Peyer's patch (tissue), 4 donors: ENCODE data around the gene MCTP1. TPM values are rescaled to one million over a fixed set of nuclear protein-coding genes. Genes with fewer than 3 reads are reported as not detected.

Experiments used
- DNase-seq, 3 donors: peaks; one replicate each; pipeline ENCODE4 v3.0.0-alpha.2; 2017 to 2019
- H3K27ac ChIP-seq, 4 donors: fragments of 200-600 bp; sonication (generic); one replicate each; pipeline ENCODE4 v1.5.1; 2016 to 2019
- H3K27me3 ChIP-seq, 2 donors: fragments of 200-600 bp; sonication (generic); one replicate each; pipeline ENCODE4 v1.5.1; 2019
- H3K36me3 ChIP-seq, 3 donors: fragments of 200-600 bp; sonication (generic); one replicate each; pipeline ENCODE4 v1.5.1; 2016 to 2019
- H3K4me1 ChIP-seq, 4 donors: fragments of 200-600 bp; sonication (generic); one replicate each; pipeline ENCODE4 v1.5.1; 2016 to 2019
- H3K4me3 ChIP-seq, 4 donors: fragments of 200-600 bp; sonication (generic); 1 replicate in 3 of 4; 2 replicates in 1 of 4; pipeline ENCODE4 v1.5.1; 2016 to 2019; ENCODE audit warnings: mild to moderate bottlenecking in 1 of 4
- H3K9me3 ChIP-seq, 4 donors: fragments of 200-600 bp; sonication (generic); one replicate each; pipeline ENCODE4 v1.5.1; 2016 to 2019; ENCODE audit warnings: mild to moderate bottlenecking in 1 of 4
- POLR2A ChIP-seq, 2 donors: fragments of 450-650 bp; IDR thresholded peaks; one replicate each; pipeline ENCODE4 v1.5.1; 2017; ENCODE audit warnings: antibody characterized with exemption in 2 of 2, mild to moderate bottlenecking in 2 of 2, moderate library complexity in 2 of 2
- total RNA-seq, 4 donors: library from RNA; depleted of rRNA; stranded (reverse); fragments of >200 nt; gene quantifications; one replicate each; pipeline ENCODE4 v1.1.0, GENCODE V29; 2016
- TF ChIP-seq, protein P1 (sequence below), 6 experiments: fragments of 450-650 bp in 4 of 6; fragments of 200-600 bp in 2 of 6; sonication (generic) in 1 of 6; IDR thresholded peaks; one replicate each; pipeline ENCODE4 v1.5.1; 2017 to 2019; ENCODE audit warnings: antibody characterized with exemption in 6 of 6, mild to moderate bottlenecking in 3 of 6, moderate library complexity in 1 of 6

Gene MCTP1
- total RNA-seq, 4 donors from 2014 or later, result 4.7 to 61.1 (median 11.3) TPM

- no peak overlapping the region for H3K27ac ChIP-seq
- no peaks in the 10 kb centered on the region for H3K9me3 ChIP-seq
- H3K4me3 ChIP-seq, result no peak overlapping the region
- H3K4me1 ChIP-seq, result no peaks in the 10 kb centered on the region
- TF ChIP-seq, protein P1, sequence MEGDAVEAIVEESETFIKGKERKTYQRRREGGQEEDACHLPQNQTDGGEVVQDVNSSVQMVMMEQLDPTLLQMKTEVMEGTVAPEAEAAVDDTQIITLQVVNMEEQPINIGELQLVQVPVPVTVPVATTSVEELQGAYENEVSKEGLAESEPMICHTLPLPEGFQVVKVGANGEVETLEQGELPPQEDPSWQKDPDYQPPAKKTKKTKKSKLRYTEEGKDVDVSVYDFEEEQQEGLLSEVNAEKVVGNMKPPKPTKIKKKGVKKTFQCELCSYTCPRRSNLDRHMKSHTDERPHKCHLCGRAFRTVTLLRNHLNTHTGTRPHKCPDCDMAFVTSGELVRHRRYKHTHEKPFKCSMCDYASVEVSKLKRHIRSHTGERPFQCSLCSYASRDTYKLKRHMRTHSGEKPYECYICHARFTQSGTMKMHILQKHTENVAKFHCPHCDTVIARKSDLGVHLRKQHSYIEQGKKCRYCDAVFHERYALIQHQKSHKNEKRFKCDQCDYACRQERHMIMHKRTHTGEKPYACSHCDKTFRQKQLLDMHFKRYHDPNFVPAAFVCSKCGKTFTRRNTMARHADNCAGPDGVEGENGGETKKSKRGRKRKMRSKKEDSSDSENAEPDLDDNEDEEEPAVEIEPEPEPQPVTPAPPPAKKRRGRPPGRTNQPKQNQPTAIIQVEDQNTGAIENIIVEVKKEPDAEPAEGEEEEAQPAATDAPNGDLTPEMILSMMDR (IDR thresholded peaks at IDR 0.05), result no peak
- no peak for TF ChIP-seq POLR2A (IDR thresholded peaks at IDR 0.05)
- H3K36me3 ChIP-seq, result no peaks in the 10 kb centered on the region
- DNase-seq, result no peak
- no peaks in the 10 kb centered on the region for H3K27me3 ChIP-seq
Observed at GRCh38 chr5:95178046-95178651, 106.7 kb downstream of the MCTP1 start.

GRCh38 chr5:95177456-95177855 lies 107.4 kb downstream of the MCTP1 start:
- no peak for TF ChIP-seq POLR2A (IDR thresholded peaks at IDR 0.05)
- TF ChIP-seq, protein P1 (IDR thresholded peaks at IDR 0.05), result no peak
- no peaks in the 10 kb centered on the region for H3K9me3 ChIP-seq
- no peak overlapping the region for H3K27ac ChIP-seq
- H3K4me3 ChIP-seq, result no peak overlapping the region
- H3K36me3 ChIP-seq, result no peaks in the 10 kb centered on the region
- no peaks in the 10 kb centered on the region for H3K27me3 ChIP-seq
- no peak for DNase-seq
- H3K4me1 ChIP-seq, result no peaks in the 10 kb centered on the region

DNA sequence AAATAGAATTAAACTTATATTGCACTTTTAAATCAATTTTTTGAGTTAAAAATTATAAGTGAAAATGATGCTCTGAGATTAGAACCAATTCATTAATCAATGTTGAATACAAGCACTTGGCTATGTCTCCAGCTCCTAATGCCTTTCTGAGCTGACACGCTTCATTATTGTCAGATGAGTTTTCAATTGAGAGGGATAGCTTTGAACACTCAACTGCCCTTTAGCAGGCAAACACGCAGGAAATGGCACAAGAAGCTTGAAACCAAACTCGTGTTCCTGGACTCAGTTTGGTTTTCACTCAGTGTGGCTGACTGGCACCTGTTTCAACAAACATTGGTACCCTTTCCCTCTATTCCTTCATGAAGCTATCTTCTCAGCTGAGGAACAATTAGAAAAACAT lies 109.8 kb downstream of the MCTP1 start:
- Histone ChIP-seq H3K27me3 (no peaks in the 10 kb centered on the region), H3K27ac (no peak overlapping the region), H3K4me1 (no peaks in the 10 kb centered on the region), H3K36me3 (no peaks in the 10 kb centered on the region), H3K4me3 (no peak overlapping the region), H3K9me3 (no peaks in the 10 kb centered on the region)
- no peak for TF ChIP-seq POLR2A (IDR thresholded peaks at IDR 0.05)
- TF ChIP-seq, protein P1 (IDR thresholded peaks at IDR 0.05), result no peak
- no peak for DNase-seq

GRCh38 chr5:95172659-95173058 lies 112.2 kb downstream of the MCTP1 start:
- H3K4me1 ChIP-seq, result no peaks in the 10 kb centered on the region

GRCh38 chr5:95164861-95165260 lies 120.0 kb downstream of the MCTP1 start:
- no peak for DNase-seq
- Histone ChIP-seq H3K4me1 (no peaks in the 10 kb centered on the region), H3K27ac (no peak overlapping the region), H3K9me3 (no peaks in the 10 kb centered on the region), H3K36me3 (no peaks in the 10 kb centered on the region), H3K27me3 (no peaks in the 10 kb centered on the region), H3K4me3 (no peak overlapping the region)
- TF ChIP-seq, protein P1 (IDR thresholded peaks at IDR 0.05), result no peak
- TF ChIP-seq POLR2A (IDR thresholded peaks at IDR 0.05), result no peak

More at GRCh38 chr5:95172659-95173058, 112.2 kb downstream of the MCTP1 start:
- H3K36me3 ChIP-seq, result no peaks in the 10 kb centered on the region
- DNase-seq, result no peak
- no peak overlapping the region for H3K27ac ChIP-seq
- no peaks in the 10 kb centered on the region for H3K9me3 ChIP-seq
- H3K4me3 ChIP-seq, result no peak overlapping the region
- no peaks in the 10 kb centered on the region for H3K27me3 ChIP-seq
- TF ChIP-seq, protein P1 (IDR thresholded peaks at IDR 0.05), result no peak
- TF ChIP-seq POLR2A (IDR thresholded peaks at IDR 0.05), result no peak

DNA sequence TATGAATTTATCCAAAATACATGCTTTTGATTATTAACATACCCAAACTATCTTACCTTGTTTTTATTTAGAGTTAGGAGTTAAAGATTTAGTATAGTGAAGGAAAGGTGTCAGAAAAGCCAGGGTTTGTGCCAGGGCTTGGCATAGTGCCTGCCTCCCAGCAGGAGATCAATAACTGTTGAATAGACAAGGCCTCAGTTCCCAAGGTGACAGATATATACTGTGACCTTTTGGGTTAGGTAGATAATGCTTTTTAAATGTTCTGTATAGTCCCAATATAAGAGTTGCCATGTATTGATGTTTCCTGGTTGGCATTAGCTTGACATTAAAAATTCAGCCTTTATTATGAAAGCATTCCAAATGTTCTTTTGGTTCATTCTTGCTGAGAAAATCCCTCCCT lies 121.8 kb downstream of the MCTP1 start:
- no peaks in the 10 kb centered on the region for H3K4me1 ChIP-seq
- H3K9me3 ChIP-seq, result no peaks in the 10 kb centered on the region
- no peaks in the 10 kb centered on the region for H3K36me3 ChIP-seq
- H3K27ac ChIP-seq, result no peak overlapping the region
- TF ChIP-seq, protein P1 (IDR thresholded peaks at IDR 0.05), result no peak
- no peak for TF ChIP-seq POLR2A (IDR thresholded peaks at IDR 0.05)
- DNase-seq, result no peak
- H3K27me3 ChIP-seq, result no peaks in the 10 kb centered on the region
- H3K4me3 ChIP-seq, result no peak overlapping the region
